GM21360 (cell line): ENCODE results near the gene GSTT2B.
"Not testable (repeated sequence)": the region's sequence is repeated elsewhere in the genome, so short reads cannot be mapped to it uniquely, and the experiment has no call there.

Experiments used
- ATAC-seq: cut with Tn5 transposase; IDR thresholded peaks from one replicate; pipeline ENCODE4 v1.9.1; 2021; ENCODE audit warnings: mild to moderate bottlenecking, moderate library complexity; ENCODE audit not compliant: unreplicated experiment

GSTT2B gene

GRCh38 chr22:23949764-23950163 lies 11.2 kb downstream of the GSTT2B start:
- ATAC-seq, result not testable (repeated sequence)

- ATAC-seq, result not testable (repeated sequence)
Observed at GRCh38 chr22:23947391-23947790, 13.6 kb downstream of the GSTT2B start.

GRCh38 chr22:23940166-23940565 lies 20.8 kb downstream of the GSTT2B start:
- ATAC-seq, result not testable (repeated sequence)

- ATAC-seq, result no peak
Observed at GRCh38 chr22:23939017-23939357, 22.0 kb downstream of the GSTT2B start.

- ATAC-seq, result no peak
Observed at GRCh38 chr22:23938328-23939016, 22.5 kb downstream of the GSTT2B start.

- ATAC-seq, result no peak
Observed at GRCh38 chr22:23926561-23926960, 34.4 kb downstream of the GSTT2B start.

GRCh38 chr22:23925020-23925606 lies 35.9 kb downstream of the GSTT2B start:
- ATAC-seq, result no peak

GRCh38 chr22:23922921-23923320 lies 38.1 kb downstream of the GSTT2B start:
- ATAC-seq, result no peak

- not testable (repeated sequence) for ATAC-seq
Observed at GRCh38 chr22:23921586-23922201, 39.3 kb downstream of the GSTT2B start.

GRCh38 chr22:23920267-23920611 lies 40.8 kb downstream of the GSTT2B start:
- ATAC-seq, result not testable (repeated sequence)

- ATAC-seq, result no peak
Observed at GRCh38 chr22:23915290-23915689, 45.7 kb downstream of the GSTT2B start.

GRCh38 chr22:23913661-23914353 lies 47.2 kb downstream of the GSTT2B start:
- peak; percentile 94 for ATAC-seq

- ATAC-seq, result no peak
Observed at GRCh38 chr22:23913306-23913660, 47.7 kb downstream of the GSTT2B start.

GRCh38 chr22:23912293-23912903 lies 48.6 kb downstream of the GSTT2B start:
- no peak for ATAC-seq

- no peak for ATAC-seq
Observed at GRCh38 chr22:23911318-23911980, 49.5 kb downstream of the GSTT2B start.

- ATAC-seq, result no peak
Observed at GRCh38 chr22:23910496-23911190, 50.4 kb downstream of the GSTT2B start.

GRCh38 chr22:23909296-23909898 lies 51.6 kb downstream of the GSTT2B start:
- no peak for ATAC-seq

GRCh38 chr22:23908587-23909205 lies 52.3 kb downstream of the GSTT2B start:
- no peak for ATAC-seq

GRCh38 chr22:23907423-23907822 lies 53.6 kb downstream of the GSTT2B start:
- not testable (repeated sequence) for ATAC-seq
